ENCODE data around the gene S100A3.

Gene S100A3

DNA sequence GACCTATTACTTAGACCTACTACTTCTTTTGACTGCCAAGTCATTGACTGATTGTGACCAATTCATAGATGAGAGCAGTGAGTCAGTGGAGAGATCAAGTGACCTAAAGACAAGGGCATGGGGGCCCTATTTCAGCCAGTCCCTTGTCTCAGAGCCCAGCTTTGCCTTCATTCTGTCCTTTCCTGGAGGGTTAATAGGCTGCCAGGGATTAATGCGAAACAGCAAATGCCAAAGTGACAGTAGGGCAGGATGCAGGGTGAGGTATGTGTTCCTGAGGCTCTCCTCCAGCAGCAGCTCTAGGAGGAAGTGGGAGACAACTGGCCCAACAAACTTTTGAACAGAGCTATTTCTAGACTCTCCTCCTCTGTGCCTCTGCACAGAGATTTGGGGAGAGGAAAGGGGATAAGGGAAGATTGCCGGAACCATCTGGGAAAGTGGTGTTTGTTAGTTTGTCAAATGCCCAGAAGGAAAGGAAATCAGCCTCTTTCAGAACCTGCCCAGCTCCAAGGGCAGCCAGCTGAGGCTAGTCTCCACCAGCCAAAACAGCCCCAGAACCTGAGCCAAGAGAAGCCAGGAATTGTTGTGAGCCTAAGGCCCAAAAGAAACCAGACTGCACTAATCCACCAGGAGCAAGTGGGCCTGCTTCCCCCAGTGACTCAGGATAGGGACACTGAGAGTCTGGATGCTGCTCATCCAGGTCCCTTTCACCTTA, 4.9 kb upstream of the S100A3 start:
- no peaks in the 10 kb centered on the region for H4K20me1 ChIP-seq (ENCODE audit: insufficient read depth, low read length)
- no peaks in the 10 kb centered on the region for H3F3A ChIP-seq (ENCODE audit: insufficient read depth, low read length)
- H3K79me2 ChIP-seq (ENCODE audit: insufficient read depth, low read length) = no peaks in the 10 kb centered on the region
- H3K9ac ChIP-seq (ENCODE audit: low read length) = no peak overlapping the region
- TF ChIP-seq, protein P1, sequence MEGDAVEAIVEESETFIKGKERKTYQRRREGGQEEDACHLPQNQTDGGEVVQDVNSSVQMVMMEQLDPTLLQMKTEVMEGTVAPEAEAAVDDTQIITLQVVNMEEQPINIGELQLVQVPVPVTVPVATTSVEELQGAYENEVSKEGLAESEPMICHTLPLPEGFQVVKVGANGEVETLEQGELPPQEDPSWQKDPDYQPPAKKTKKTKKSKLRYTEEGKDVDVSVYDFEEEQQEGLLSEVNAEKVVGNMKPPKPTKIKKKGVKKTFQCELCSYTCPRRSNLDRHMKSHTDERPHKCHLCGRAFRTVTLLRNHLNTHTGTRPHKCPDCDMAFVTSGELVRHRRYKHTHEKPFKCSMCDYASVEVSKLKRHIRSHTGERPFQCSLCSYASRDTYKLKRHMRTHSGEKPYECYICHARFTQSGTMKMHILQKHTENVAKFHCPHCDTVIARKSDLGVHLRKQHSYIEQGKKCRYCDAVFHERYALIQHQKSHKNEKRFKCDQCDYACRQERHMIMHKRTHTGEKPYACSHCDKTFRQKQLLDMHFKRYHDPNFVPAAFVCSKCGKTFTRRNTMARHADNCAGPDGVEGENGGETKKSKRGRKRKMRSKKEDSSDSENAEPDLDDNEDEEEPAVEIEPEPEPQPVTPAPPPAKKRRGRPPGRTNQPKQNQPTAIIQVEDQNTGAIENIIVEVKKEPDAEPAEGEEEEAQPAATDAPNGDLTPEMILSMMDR (IDR thresholded peaks at IDR 0.05; ENCODE audit: low read length) = no peak
- no peak for TF ChIP-seq EZH2 (IDR thresholded peaks at IDR 0.05; ENCODE audit: borderline replicate concordance, low read length)
- H2AFZ ChIP-seq (ENCODE audit: low read length) = no peak overlapping the region
- no peaks in the 10 kb centered on the region for H3K9me2 ChIP-seq (ENCODE audit: low read depth, low read length)
- H3K9me3 ChIP-seq (ENCODE audit: low read length) = peaks cover 4% of the 10 kb centered on the region; the same call in 1 of the 2 replicates
- H3K36me3 ChIP-seq (ENCODE audit: insufficient read depth, low read length) = peaks cover 3% of the 10 kb centered on the region; the same call in 1 of the 2 replicates
- no peaks in the 10 kb centered on the region for H3K4me1 ChIP-seq (ENCODE audit: insufficient read depth, low read length, severe bottlenecking)
- no peak overlapping the region for H3K4me3 ChIP-seq (ENCODE audit: low read depth, low read length, poor library complexity, severe bottlenecking)
- H3K27ac ChIP-seq (ENCODE audit: low read depth, low read length, poor library complexity, severe bottlenecking) = no peak overlapping the region
- H3K27me3 ChIP-seq (ENCODE audit: insufficient read depth, low read length) = peaks cover 8% of the 10 kb centered on the region; the same call in 1 of the 2 replicates
- no peak overlapping the region for H3K4me2 ChIP-seq (ENCODE audit: low read length)

DNA sequence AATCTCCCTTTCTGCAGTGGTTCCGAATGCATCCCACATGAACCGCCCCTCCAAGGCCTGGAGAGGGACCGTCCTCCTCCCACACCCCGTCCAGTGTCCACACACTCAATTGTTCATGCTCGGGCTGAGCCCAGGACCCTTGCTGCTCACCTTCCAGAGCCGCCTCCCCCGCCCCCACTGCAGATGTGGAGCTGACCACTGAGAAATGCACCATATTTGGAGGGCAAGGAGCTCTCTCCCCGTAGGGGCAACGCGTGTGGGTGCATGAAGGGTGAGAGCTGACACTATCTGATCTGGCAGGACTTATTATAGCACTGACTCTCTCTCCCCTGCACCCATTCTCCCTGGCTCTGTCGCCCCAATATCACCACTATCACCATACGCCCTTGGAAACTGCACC, 4.0 kb upstream of the S100A3 start:
- Histone ChIP-seq H3K79me2 (ENCODE audit: insufficient read depth, low read length) (no peaks in the 10 kb centered on the region), H3K4me1 (ENCODE audit: insufficient read depth, low read length, severe bottlenecking) (no peaks in the 10 kb centered on the region), H3K27me3 (ENCODE audit: insufficient read depth, low read length) (peaks cover 11% of the 10 kb centered on the region; the same call in 1 of the 2 replicates), H3K9me2 (ENCODE audit: low read depth, low read length) (no peaks in the 10 kb centered on the region), H3K9ac (ENCODE audit: low read length) (no peak overlapping the region), H3K9me3 (ENCODE audit: low read length) (peaks cover 4% of the 10 kb centered on the region; the same call in 1 of the 2 replicates), H3F3A (ENCODE audit: insufficient read depth, low read length) (no peaks in the 10 kb centered on the region), H3K4me3 (ENCODE audit: low read depth, low read length, poor library complexity, severe bottlenecking) (no peak overlapping the region), H3K36me3 (ENCODE audit: insufficient read depth, low read length) (peaks cover 3% of the 10 kb centered on the region; the same call in 1 of the 2 replicates), H3K4me2 (ENCODE audit: low read length) (no peak overlapping the region), H2AFZ (ENCODE audit: low read length) (no peak overlapping the region), H3K27ac (ENCODE audit: low read depth, low read length, poor library complexity, severe bottlenecking) (no peak overlapping the region), H4K20me1 (ENCODE audit: insufficient read depth, low read length) (no peaks in the 10 kb centered on the region)
- TF ChIP-seq, protein P1 (IDR thresholded peaks at IDR 0.05; ENCODE audit: low read length) = no peak
- TF ChIP-seq EZH2 (IDR thresholded peaks at IDR 0.05; ENCODE audit: borderline replicate concordance, low read length) = no peak

DNA sequence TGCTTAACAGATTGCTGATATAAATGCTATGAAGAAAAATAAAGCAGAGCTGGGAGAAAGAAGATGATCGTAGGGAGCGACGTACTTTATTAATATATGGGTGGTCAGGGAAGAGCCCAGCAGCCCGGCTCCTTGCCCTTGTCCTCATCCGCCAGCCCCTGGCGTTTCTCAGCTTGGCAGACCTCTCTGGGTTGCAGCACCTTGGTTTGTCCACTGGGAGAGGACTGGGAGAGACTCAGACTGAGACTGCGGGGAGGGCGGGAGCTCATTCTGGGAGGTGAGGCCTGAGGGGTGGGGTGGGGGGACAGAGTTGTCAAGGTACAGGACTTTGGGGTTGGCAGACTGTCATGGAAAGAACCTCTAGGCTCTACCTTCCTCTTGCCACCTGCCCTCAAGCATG, 3.3 kb upstream of the S100A3 start:
- no peaks in the 10 kb centered on the region for H4K20me1 ChIP-seq (ENCODE audit: insufficient read depth, low read length)
- no peaks in the 10 kb centered on the region for H3K4me1 ChIP-seq (ENCODE audit: insufficient read depth, low read length, severe bottlenecking)
- H3K4me3 ChIP-seq (ENCODE audit: low read depth, low read length, poor library complexity, severe bottlenecking) = no peak overlapping the region
- no peaks in the 10 kb centered on the region for H3F3A ChIP-seq (ENCODE audit: insufficient read depth, low read length)
- H2AFZ ChIP-seq (ENCODE audit: low read length) = no peak overlapping the region
- no peaks in the 10 kb centered on the region for H3K9me3 ChIP-seq (ENCODE audit: low read length)
- H3K9ac ChIP-seq (ENCODE audit: low read length) = no peak overlapping the region
- peaks cover 11% of the 10 kb centered on the region; the same call in 1 of the 2 replicates for H3K27me3 ChIP-seq (ENCODE audit: insufficient read depth, low read length)
- no peak overlapping the region for H3K27ac ChIP-seq (ENCODE audit: low read depth, low read length, poor library complexity, severe bottlenecking)
- no peaks in the 10 kb centered on the region for H3K9me2 ChIP-seq (ENCODE audit: low read depth, low read length)
- TF ChIP-seq EZH2 (IDR thresholded peaks at IDR 0.05; ENCODE audit: borderline replicate concordance, low read length) = no peak
- TF ChIP-seq, protein P1 (IDR thresholded peaks at IDR 0.05; ENCODE audit: low read length) = no peak
- no peaks in the 10 kb centered on the region for H3K36me3 ChIP-seq (ENCODE audit: insufficient read depth, low read length)
- H3K79me2 ChIP-seq (ENCODE audit: insufficient read depth, low read length) = no peaks in the 10 kb centered on the region
- H3K4me2 ChIP-seq (ENCODE audit: low read length) = no peak overlapping the region
